Neutrophil (primary cell): ENCODE data around the gene OR4D9.
"Not testable (repeated sequence)": the region's sequence is repeated elsewhere in the genome, so short reads cannot be mapped to it uniquely, and the experiment has no call there.

Source experiments
- H3K27ac ChIP-seq: fragments of 200-600 bp; sonication (generic); 2 replicates; pipeline ENCODE4 v1.5.1; 2016; ENCODE audit warnings: mild to moderate bottlenecking, moderate library complexity
- H3K27me3 ChIP-seq: fragments of 200-600 bp; sonication (generic); 2 replicates; pipeline ENCODE4 v1.6.0; 2016; ENCODE audit warnings: mild to moderate bottlenecking
- H3K36me3 ChIP-seq: fragments of 200-600 bp; sonication (generic); 2 replicates; pipeline ENCODE4 v1.5.1; 2017
- H3K4me1 ChIP-seq, 2 experiments: fragments of 200-600 bp in 1 of 2; sonication (generic) in 1 of 2; 1 replicate in 1 of 2; 2 replicates in 1 of 2; pipeline versions ENCODE4 v1.5.1 to v1.6.1; 2013 to 2016; ENCODE audit warnings: low read depth in 1 of 2, low read length in 1 of 2, mild to moderate bottlenecking in 1 of 2, moderate library complexity in 1 of 2; ENCODE audit not compliant: control insufficient read depth in 1 of 2, insufficient read depth in 1 of 2
- H3K4me3 ChIP-seq, 2 experiments: fragments of 200-600 bp in 1 of 2; sonication (generic) in 1 of 2; 1 replicate in 1 of 2; 2 replicates in 1 of 2; pipeline ENCODE4 v1.5.1; 2013 to 2016; ENCODE audit warnings: low read depth in 1 of 2, low read length in 1 of 2, mild to moderate bottlenecking in 1 of 2, moderate library complexity in 1 of 2
- H3K9me3 ChIP-seq: fragments of 200-600 bp; sonication (generic); 2 replicates; pipeline ENCODE4 v1.5.1; 2016
- CTCF ChIP-seq: fragments of 200-600 bp; sonication (generic); IDR thresholded peaks from 2 replicates; pipeline ENCODE4 v1.5.1; 2016; ENCODE audit warnings: antibody characterized with exemption

The OR4D9 gene

GRCh38 chr11:59480359-59480758 is 31.0 kb upstream of the OR4D9 start:
- Histone ChIP-seq H3K4me3 (no peak overlapping the region), H3K27ac (no peak overlapping the region), H3K9me3 (no peaks in the 10 kb centered on the region), H3K4me1 (no peaks in the 10 kb centered on the region), H3K36me3 (no peaks in the 10 kb centered on the region), H3K27me3 (no peaks in the 10 kb centered on the region)
- TF ChIP-seq CTCF, result no peak

GRCh38 chr11:59501931-59502330 is 9.4 kb upstream of the OR4D9 start:
- Histone ChIP-seq H3K36me3 (no peaks in the 10 kb centered on the region), H3K27me3 (no peaks in the 10 kb centered on the region), H3K4me3 (no peak overlapping the region), H3K4me1 (no peaks in the 10 kb centered on the region), H3K9me3 (no peaks in the 10 kb centered on the region), H3K27ac (no peak overlapping the region)
- TF ChIP-seq CTCF, result no peak

- H3K27me3 ChIP-seq, result no peaks in the 10 kb centered on the region
- no peak for TF ChIP-seq CTCF
- H3K4me3 ChIP-seq, result no peak within 1 kb of the TSS
- H3K36me3 ChIP-seq, result no peaks in the 10 kb centered on the region
- no peaks in the 10 kb centered on the region for H3K4me1 ChIP-seq
- no peak within 1 kb of the TSS for H3K27ac ChIP-seq
- H3K9me3 ChIP-seq, result no peaks in the 10 kb centered on the region
These were observed 8.1 kb upstream of the OR4D9 start, which contains the start of gene OR4D11 for GRCh38 chr11:59503276-59503675. Gene OR4D11 (plus strand): TSS chr11:59503576. CDS start chr11:59503576, 0 bp downstream.

GRCh38 chr11:59511675-59512074 is 336 bp downstream of the OR4D9 start:
- no peaks in the 10 kb centered on the region for H3K36me3 ChIP-seq
- TF ChIP-seq CTCF, result no peak

GRCh38 chr11:59520139-59520538 is 8.8 kb downstream of the OR4D9 start:
- H3K27me3 ChIP-seq, H3K4me1 ChIP-seq, H3K9me3 ChIP-seq, H3K27ac ChIP-seq, H3K4me3 ChIP-seq, H3K36me3 ChIP-seq: not testable (repeated sequence)

More at GRCh38 chr11:59511675-59512074, 336 bp downstream of the OR4D9 start:
- H3K4me3 ChIP-seq, result no peak overlapping the region
- H3K27ac ChIP-seq, result peak overlapping the region; percentile 57
- H3K4me1 ChIP-seq, result peaks cover 13 to 18% of the 10 kb centered on the region in 2 experiments
- no peaks in the 10 kb centered on the region for H3K27me3 ChIP-seq
- H3K9me3 ChIP-seq, result no peaks in the 10 kb centered on the region

- TF ChIP-seq CTCF, result no peak
- no peaks in the 10 kb centered on the region for H3K27me3 ChIP-seq
- H3K4me3 ChIP-seq, result no peak overlapping the region
- no peaks in the 10 kb centered on the region for H3K9me3 ChIP-seq
- no peaks in the 10 kb centered on the region for H3K4me1 ChIP-seq
- H3K36me3 ChIP-seq, result no peaks in the 10 kb centered on the region
- no peak overlapping the region for H3K27ac ChIP-seq
These were observed 9.4 kb downstream of the OR4D9 start for GRCh38 chr11:59520741-59521140.
